ENCODE results near the gene ILRUN.
"Not testable (repeated sequence)": the region's sequence is repeated elsewhere in the genome, so short reads cannot be mapped to it uniquely, and the experiment has no call there.

ILRUN gene

GRCh38 chr6:34661357-34661756 lies 35.2 kb downstream of the ILRUN start:
- H3K4me3 ChIP-seq (ENCODE audit: low read depth, low read length), result no peak overlapping the region
- TF ChIP-seq, protein P1, sequence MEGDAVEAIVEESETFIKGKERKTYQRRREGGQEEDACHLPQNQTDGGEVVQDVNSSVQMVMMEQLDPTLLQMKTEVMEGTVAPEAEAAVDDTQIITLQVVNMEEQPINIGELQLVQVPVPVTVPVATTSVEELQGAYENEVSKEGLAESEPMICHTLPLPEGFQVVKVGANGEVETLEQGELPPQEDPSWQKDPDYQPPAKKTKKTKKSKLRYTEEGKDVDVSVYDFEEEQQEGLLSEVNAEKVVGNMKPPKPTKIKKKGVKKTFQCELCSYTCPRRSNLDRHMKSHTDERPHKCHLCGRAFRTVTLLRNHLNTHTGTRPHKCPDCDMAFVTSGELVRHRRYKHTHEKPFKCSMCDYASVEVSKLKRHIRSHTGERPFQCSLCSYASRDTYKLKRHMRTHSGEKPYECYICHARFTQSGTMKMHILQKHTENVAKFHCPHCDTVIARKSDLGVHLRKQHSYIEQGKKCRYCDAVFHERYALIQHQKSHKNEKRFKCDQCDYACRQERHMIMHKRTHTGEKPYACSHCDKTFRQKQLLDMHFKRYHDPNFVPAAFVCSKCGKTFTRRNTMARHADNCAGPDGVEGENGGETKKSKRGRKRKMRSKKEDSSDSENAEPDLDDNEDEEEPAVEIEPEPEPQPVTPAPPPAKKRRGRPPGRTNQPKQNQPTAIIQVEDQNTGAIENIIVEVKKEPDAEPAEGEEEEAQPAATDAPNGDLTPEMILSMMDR (IDR thresholded peaks at IDR 0.05; ENCODE audit: low read depth, low read length), result no peak

DNA sequence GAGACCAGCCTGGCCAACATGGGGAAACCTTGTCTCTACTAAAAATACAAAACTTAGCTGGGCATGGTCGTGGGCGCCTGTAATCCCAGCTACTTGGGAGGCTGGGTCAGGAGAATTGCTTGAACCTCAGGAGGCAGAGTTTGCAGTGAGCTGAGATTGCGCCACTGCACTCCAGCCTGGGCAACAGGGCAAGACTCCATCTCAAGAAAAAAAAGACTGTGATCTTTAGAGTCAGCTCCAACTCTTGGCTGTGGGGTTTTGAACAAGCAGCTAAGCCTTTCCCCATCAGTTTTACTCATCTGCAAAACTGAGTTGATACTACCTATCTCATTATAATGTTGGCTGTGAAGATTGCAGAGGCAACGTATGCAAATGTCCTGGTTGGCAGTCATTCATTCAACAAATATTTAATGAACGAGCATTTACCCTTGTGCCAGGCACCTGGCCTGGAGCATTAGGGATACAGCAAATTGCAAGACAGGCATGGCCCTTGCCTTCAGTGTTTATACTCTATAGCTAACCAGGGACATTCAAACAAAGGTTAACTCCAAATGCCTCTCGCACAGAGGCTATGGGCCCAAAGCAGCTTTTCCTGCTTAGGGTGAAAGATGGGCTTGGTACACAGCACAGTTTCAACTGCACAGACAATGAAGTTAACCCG lies 37.8 kb downstream of the ILRUN start:
- TF ChIP-seq, protein P1 (IDR thresholded peaks at IDR 0.05; ENCODE audit: low read depth, low read length), result no peak
- no peak overlapping the region for H3K4me3 ChIP-seq (ENCODE audit: low read depth, low read length)

DNA sequence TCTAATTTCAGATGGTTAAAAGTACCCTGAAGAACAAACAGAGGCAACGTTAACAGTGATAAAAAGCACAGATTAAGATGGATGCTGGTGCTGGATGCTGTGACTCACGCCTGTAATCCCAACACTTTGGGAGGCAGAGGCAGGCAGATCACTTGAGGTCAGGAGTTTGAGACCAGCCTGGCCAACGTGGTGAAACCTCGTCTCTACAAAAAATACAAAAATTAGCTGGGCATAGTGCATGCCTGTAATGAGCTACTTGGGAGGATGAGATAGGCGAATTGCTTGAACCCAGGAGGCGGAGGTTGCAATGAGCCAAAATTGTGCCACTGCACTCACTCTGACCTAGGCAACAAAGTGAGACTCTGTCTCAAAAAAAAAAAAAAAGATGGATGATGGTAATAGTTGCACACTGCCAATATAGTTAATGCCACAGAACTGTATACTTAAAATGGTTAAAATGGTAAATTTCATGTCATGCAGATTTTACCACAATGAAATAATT lies 38.5 kb downstream of the ILRUN start:
- H3K4me3 ChIP-seq (ENCODE audit: low read depth, low read length), result peak overlapping the region; percentile 58

GRCh38 chr6:34657307-34657978 lies 39.1 kb downstream of the ILRUN start:
- peak overlapping the region; percentile 58 for H3K4me3 ChIP-seq (ENCODE audit: low read depth, low read length)
- TF ChIP-seq, protein P1 (IDR thresholded peaks at IDR 0.05; ENCODE audit: low read depth, low read length), result no peak

GRCh38 chr6:34657037-34657306 lies 39.6 kb downstream of the ILRUN start:
- TF ChIP-seq, protein P1 (IDR thresholded peaks at IDR 0.05; ENCODE audit: low read depth, low read length), result no peak
- H3K4me3 ChIP-seq (ENCODE audit: low read depth, low read length), result peak overlapping the region; percentile 58

DNA sequence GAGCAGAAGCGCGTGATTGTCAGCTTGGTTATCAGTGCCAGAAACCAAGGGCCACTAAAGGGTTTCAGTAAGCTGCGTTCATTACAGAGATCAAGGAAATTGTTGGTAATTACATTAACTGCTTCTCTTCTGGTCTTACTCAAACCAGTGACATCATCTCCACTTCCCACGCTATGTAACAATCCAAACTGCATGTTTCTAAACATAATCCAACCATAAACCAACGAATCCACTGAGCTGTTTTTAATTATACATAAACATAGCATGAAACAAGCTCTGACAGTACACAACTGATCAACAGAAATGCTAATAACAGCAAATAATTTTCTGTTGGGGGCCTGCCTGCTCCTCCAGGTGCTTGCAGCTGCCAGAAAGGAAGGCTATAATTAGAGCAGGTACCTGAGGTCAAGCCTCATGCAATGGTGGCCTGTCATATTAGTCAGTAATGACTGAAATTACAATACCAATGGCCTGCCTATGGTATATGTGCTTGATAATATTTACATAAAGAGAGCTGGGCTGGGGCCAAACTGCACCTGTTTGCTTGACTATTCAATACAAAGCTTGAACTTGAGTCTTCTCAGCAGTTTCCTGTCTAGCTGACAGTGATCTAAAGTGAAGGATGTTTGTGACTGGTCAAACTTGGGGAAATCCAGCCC lies 40.1 kb downstream of the ILRUN start:
- peak overlapping the region; percentile 58 for H3K4me3 ChIP-seq (ENCODE audit: low read depth, low read length)
- TF ChIP-seq, protein P1 (IDR thresholded peaks at IDR 0.05; ENCODE audit: low read depth, low read length), result no peak

- not testable (repeated sequence) for H3K4me3 ChIP-seq (ENCODE audit: low read depth, low read length)
Measured at GRCh38 chr6:34655876-34656377, 40.6 kb downstream of the ILRUN start.

GRCh38 chr6:34654061-34654710 lies 42.4 kb downstream of the ILRUN start:
- TF ChIP-seq, protein P1 (IDR thresholded peaks at IDR 0.05; ENCODE audit: low read depth, low read length), result no peak
- H3K4me3 ChIP-seq (ENCODE audit: low read depth, low read length), result no peak overlapping the region

Measured in WI38 (cell line).